Right kidney (tissue), 1 donor: ENCODE data around the gene EVI5L.

Experiments
- DNase-seq: peaks from one replicate; pipeline ENCODE4 v3.0.0-alpha.2; 2016

Gene EVI5L

GRCh38 chr19:7860714-7861618 is 30.9 kb downstream of the EVI5L start:
- DNase-seq, result no peak

GRCh38 chr19:7861619-7862412 is 31.8 kb downstream of the EVI5L start:
- DNase-seq, result peak; percentile 80

GRCh38 chr19:7862413-7862951 is 32.5 kb downstream of the EVI5L start:
- no peak for DNase-seq

- peak; percentile 62 for DNase-seq
These were observed 33.3 kb downstream of the EVI5L start for GRCh38 chr19:7863157-7863970.

- DNase-seq, result no peak
These were observed 34.1 kb downstream of the EVI5L start for GRCh38 chr19:7863971-7864689.

- no peak for DNase-seq
These were observed 34.7 kb downstream of the EVI5L start for GRCh38 chr19:7864690-7865074.

- no peak for DNase-seq
These were observed 35.4 kb downstream of the EVI5L start for GRCh38 chr19:7865262-7865911.

GRCh38 chr19:7866399-7867091 is 36.5 kb downstream of the EVI5L start:
- no peak for DNase-seq

GRCh38 chr19:7867092-7867844 is 37.2 kb downstream of the EVI5L start:
- DNase-seq, result no peak

- DNase-seq, result no peak
These were observed 38.3 kb downstream of the EVI5L start for GRCh38 chr19:7868326-7868670.

- peak; percentile 90 for DNase-seq
These were observed 38.8 kb downstream of the EVI5L start for GRCh38 chr19:7868671-7869452.

GRCh38 chr19:7869453-7869909 is 39.5 kb downstream of the EVI5L start:
- DNase-seq, result peak; percentile 84

- no peak for DNase-seq
These were observed 40.0 kb downstream of the EVI5L start for GRCh38 chr19:7869910-7870511.

GRCh38 chr19:7870571-7871436 is 40.8 kb downstream of the EVI5L start:
- DNase-seq, result no peak

- DNase-seq, result peak; percentile 82
These were observed 41.7 kb downstream of the EVI5L start for GRCh38 chr19:7871437-7872305.
